GM12878 (cell line): ENCODE data around the gene EFNB2. TPM values are rescaled to one million over a fixed set of nuclear protein-coding genes. Genes with fewer than 3 reads are reported as not detected.

Source experiments
- BCL3 ChIP-seq: IDR thresholded peaks from 2 replicates; pipeline ENCODE4 v1.6.1; 2011; ENCODE audit warnings: borderline replicate concordance, low read depth, mild to moderate bottlenecking, moderate library complexity, low read length; ENCODE audit not compliant: insufficient read depth, poor library complexity, severe bottlenecking
- BMI1 ChIP-seq: fragments of 450-650 bp; IDR thresholded peaks from 2 replicates; pipeline ENCODE4 v1.6.1; 2016; ENCODE audit warnings: mild to moderate bottlenecking, moderate library complexity, borderline replicate concordance
- CBX5 ChIP-seq: sonication (generic); IDR thresholded peaks from 2 replicates; pipeline ENCODE4 v1.6.1; 2016; ENCODE audit warnings: low read depth, moderate library complexity, mild to moderate bottlenecking, inconsistent platforms
- CHD2 ChIP-seq: IDR thresholded peaks from 2 replicates; pipeline ENCODE4 v1.6.1; 2011; ENCODE audit warnings: low read depth, low read length, improper control_type of control experiment, borderline replicate concordance
- CREB1 ChIP-seq: IDR thresholded peaks from 2 replicates; pipeline ENCODE4 v1.6.1; 2012; ENCODE audit warnings: low read depth, mild to moderate bottlenecking, inconsistent platforms
- CREM ChIP-seq: IDR thresholded peaks from 2 replicates; pipeline ENCODE4 v1.6.1; 2014; ENCODE audit warnings: antibody characterized with exemption, low read depth
- E4F1 ChIP-seq: fragments of 450-650 bp; IDR thresholded peaks from 2 replicates; pipeline ENCODE4 v1.6.1; 2018; ENCODE audit warnings: borderline replicate concordance, mild to moderate bottlenecking; ENCODE audit not compliant: partially characterized antibody
- ESRRA ChIP-seq: IDR thresholded peaks from 2 replicates; pipeline ENCODE4 v1.6.1; 2012; ENCODE audit warnings: mild to moderate bottlenecking, low read length, improper control_type of control experiment
- FOXM1 ChIP-seq: IDR thresholded peaks from 2 replicates; pipeline ENCODE4 v1.6.1; 2012; ENCODE audit warnings: low read depth, mild to moderate bottlenecking, inconsistent platforms, low read length, moderate library complexity
- GABPA ChIP-seq: IDR thresholded peaks from 2 replicates; pipeline ENCODE4 v1.6.1; 2014; ENCODE audit warnings: antibody characterized with exemption, low read depth, mild to moderate bottlenecking, inconsistent platforms
- JUND ChIP-seq: IDR thresholded peaks from 2 replicates; pipeline ENCODE4 v1.6.1; 2012; ENCODE audit warnings: low read depth, mild to moderate bottlenecking, low read length, improper control_type of control experiment, moderate library complexity
- MTA3 ChIP-seq: IDR thresholded peaks from 2 replicates; pipeline ENCODE4 v1.6.1; 2012; ENCODE audit warnings: low read length, inconsistent platforms, borderline replicate concordance
- STAT1 ChIP-seq: fragments of 450-650 bp; conservative IDR thresholded peaks from 2 replicates; pipeline ENCODE4 v1.6.1; 2014; ENCODE audit warnings: antibody characterized with exemption, mild to moderate bottlenecking
- TAF1 ChIP-seq: IDR thresholded peaks from 2 replicates; pipeline ENCODE4 v1.6.1; 2011; ENCODE audit warnings: mild to moderate bottlenecking, low read depth, low read length, borderline replicate concordance
- YY1 ChIP-seq: IDR thresholded peaks from 2 replicates; pipeline ENCODE4 v1.6.1; 2011; ENCODE audit warnings: low read depth, mild to moderate bottlenecking, low read length
- ZBTB4 ChIP-seq: fragments of 450-650 bp; formaldehyde crosslinking; IDR thresholded peaks from 2 replicates; pipeline ENCODE4 v1.4.0; 2022; ENCODE audit warnings: mild to moderate bottlenecking, moderate library complexity
- ZBTB40 ChIP-seq: fragments of 450-650 bp; IDR thresholded peaks from 2 replicates; pipeline ENCODE4 v1.6.1; 2016; ENCODE audit warnings: mild to moderate bottlenecking, moderate library complexity, borderline replicate concordance
- ZSCAN29 ChIP-seq: fragments of 450-650 bp; IDR thresholded peaks from 2 replicates; pipeline ENCODE4 v1.6.1; 2017; ENCODE audit warnings: mild to moderate bottlenecking, moderate library complexity
- polyA plus RNA-seq, 11 experiments: library from polyadenylated mRNA; depleted of rRNA in 4 of 11; unstranded in 6 of 11; stranded (reverse) in 5 of 11; fragments of >200 nt; fragmentation: Nextera tagmentation in 4 of 11; fragmentation: Illumina TruSeq in 1 of 11; extraction: Ambion mirVana in 4 of 11; extraction: Trizol in 1 of 11; gene quantifications; 1 replicate in 1 of 11; 2 replicates in 10 of 11; pipeline versions ENCODE4 v1.2.1 to v1.2.3, GENCODE V29; 2011 to 2016; ENCODE audit warnings: inconsistent platforms in 2 of 11, missing spikeins in 2 of 11, low read depth in 1 of 11
- total RNA-seq, 4 experiments: library from RNA; depleted of rRNA in 3 of 4; stranded (reverse); fragments of >200 nt in 3 of 4; fragmentation: Illumina TruSeq in 1 of 4; extraction: Trizol in 1 of 4; gene quantifications; 2 replicates each; pipeline versions ENCODE4 v1.2.1 to v1.2.3, GENCODE V29; 2013 to 2021

The EFNB2 gene
- total and polyA plus RNA-seq, 10 of the 15 experiments (the other 5 are each of a cell fraction or from before 2014, with no cell fraction given), result 0.12 to 1.5 (median 0.31) TPM; not detected in 1

- no peak for TF ChIP-seq ZBTB4
- no peak for TF ChIP-seq GABPA
- peak; percentile 63; the same call in 1 of the 2 replicates for TF ChIP-seq STAT1
- no peak for TF ChIP-seq FOXM1
- peak; percentile 39; the same call in 1 of the 2 replicates for TF ChIP-seq TAF1
- TF ChIP-seq CBX5, result 0 out of 2 replicates have a peak, but pooled peaks have one; percentile 20
- no peak for TF ChIP-seq E4F1
- no peak; the same call in 1 of the 2 replicates for TF ChIP-seq CREM
- TF ChIP-seq JUND, result no peak
- TF ChIP-seq CHD2, result peak; percentile 93
- TF ChIP-seq CREB1, result no peak; the same call in 1 of the 2 replicates
- TF ChIP-seq BCL3, result no peak
- TF ChIP-seq MTA3, result no peak
- TF ChIP-seq YY1, result no peak
- no peak for TF ChIP-seq ZSCAN29
- TF ChIP-seq BMI1, result no peak
- no peak for TF ChIP-seq ESRRA
- no peak for TF ChIP-seq ZBTB40
Measured at GRCh38 chr13:106535552-106536243, at the start of gene EFNB2 (continued).
